ENCODE data around the gene OPRD1. TPM values are rescaled to one million over a fixed set of nuclear protein-coding genes. Genes with fewer than 3 reads are reported as not detected.
A peak's percentile ranks its signal among the peaks of the same experiment; 100 is the strongest.

The OPRD1 gene
- total RNA-seq, 1 donor from 2014 or later: 0.34 TPM

DNA sequence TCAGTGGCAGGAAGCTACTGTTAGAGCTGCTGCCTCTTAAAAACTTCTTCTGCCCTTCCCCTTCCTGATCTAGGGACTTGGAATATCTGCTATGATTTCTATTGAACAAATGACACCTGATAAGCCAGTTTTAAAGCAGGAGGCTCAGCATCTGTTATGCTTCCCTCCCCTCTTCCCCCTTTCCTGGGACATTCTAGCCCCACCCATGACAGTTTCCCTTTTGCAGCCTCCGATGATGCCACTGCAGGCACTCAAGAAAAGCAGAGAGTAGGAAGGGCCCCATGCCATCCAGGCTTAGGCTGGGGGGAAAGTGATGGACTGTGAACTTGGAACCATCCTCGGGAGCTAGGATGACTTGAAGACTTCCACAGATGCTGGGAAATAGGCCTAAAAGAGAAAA is 87.3 kb downstream of the OPRD1 start:
- Mint-ChIP-seq H3K27ac (peak overlapping the region; percentile 17), H3K27me3 (ENCODE audit: low read depth) (no peaks in the 10 kb centered on the region), H3K9me3 (peaks cover 4% of the 10 kb centered on the region), H3K4me3 (no peak overlapping the region), H3K36me3 (peaks cover 3% of the 10 kb centered on the region), H3K4me1 (peaks cover 14% of the 10 kb centered on the region)
- no peak for DNase-seq (ENCODE audit: low spot score in 2 of 2, unreplicated experiment in 2 of 2)
- TF ChIP-seq, protein P1, sequence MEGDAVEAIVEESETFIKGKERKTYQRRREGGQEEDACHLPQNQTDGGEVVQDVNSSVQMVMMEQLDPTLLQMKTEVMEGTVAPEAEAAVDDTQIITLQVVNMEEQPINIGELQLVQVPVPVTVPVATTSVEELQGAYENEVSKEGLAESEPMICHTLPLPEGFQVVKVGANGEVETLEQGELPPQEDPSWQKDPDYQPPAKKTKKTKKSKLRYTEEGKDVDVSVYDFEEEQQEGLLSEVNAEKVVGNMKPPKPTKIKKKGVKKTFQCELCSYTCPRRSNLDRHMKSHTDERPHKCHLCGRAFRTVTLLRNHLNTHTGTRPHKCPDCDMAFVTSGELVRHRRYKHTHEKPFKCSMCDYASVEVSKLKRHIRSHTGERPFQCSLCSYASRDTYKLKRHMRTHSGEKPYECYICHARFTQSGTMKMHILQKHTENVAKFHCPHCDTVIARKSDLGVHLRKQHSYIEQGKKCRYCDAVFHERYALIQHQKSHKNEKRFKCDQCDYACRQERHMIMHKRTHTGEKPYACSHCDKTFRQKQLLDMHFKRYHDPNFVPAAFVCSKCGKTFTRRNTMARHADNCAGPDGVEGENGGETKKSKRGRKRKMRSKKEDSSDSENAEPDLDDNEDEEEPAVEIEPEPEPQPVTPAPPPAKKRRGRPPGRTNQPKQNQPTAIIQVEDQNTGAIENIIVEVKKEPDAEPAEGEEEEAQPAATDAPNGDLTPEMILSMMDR (IDR thresholded peaks at IDR 0.05; ENCODE audit: unreplicated experiment): no peak

DNA sequence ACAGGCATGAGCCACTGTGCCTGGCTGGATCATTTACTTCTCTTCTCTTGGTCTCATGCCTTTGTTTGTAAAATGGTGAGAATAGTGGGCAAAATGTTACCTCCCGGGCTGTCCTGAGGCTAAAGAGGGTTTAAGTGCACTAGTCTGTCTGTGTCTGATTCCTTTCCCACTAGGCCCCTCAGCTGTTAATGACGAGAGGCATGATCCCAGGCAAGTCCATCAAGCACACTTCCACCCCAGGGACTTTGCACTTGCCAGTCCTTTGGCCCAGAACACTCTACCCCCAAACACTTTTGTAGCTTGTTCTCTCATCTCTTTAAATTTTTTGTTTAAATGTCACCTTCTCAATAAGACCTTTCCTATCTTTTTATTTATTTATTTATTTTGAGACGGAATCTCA is 88.6 kb downstream of the OPRD1 start:
- Mint-ChIP-seq H3K9me3 (peaks cover 4% of the 10 kb centered on the region), H3K4me3 (no peak overlapping the region), H3K27me3 (ENCODE audit: low read depth) (no peaks in the 10 kb centered on the region), H3K36me3 (peaks cover 3% of the 10 kb centered on the region), H3K4me1 (peaks cover 14% of the 10 kb centered on the region), H3K27ac (no peak overlapping the region)
- TF ChIP-seq, protein P1 (IDR thresholded peaks at IDR 0.05; ENCODE audit: unreplicated experiment): no peak
- DNase-seq (ENCODE audit: low spot score in 2 of 2, unreplicated experiment in 2 of 2): no peak

DNA sequence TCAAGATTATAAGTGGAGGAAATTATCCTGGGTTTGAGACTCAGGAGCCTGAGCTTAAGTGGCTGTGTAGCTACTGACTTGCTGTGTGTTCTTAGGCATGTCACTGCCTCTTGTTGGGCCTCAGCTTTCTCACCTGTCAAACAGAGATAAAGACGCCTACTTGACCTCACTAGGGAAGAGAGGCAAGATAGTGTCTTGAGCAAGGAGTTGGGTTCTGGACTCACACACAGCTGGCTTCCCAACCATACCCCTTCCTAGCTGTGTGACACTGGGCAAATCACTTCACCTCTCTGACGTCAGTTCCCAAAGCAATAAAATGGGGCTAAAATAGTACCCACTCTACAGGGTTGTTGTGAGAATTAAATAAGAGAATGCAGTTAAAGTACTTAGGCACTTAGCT is 90.8 kb downstream of the OPRD1 start:
- peaks cover 8% of the 10 kb centered on the region for H3K4me1 Mint-ChIP-seq
- DNase-seq (ENCODE audit: low spot score in 2 of 2, unreplicated experiment in 2 of 2): no peak
- TF ChIP-seq, protein P1 (IDR thresholded peaks at IDR 0.05; ENCODE audit: unreplicated experiment): no peak
- H3K4me3 Mint-ChIP-seq: no peak overlapping the region
- no peak overlapping the region for H3K27ac Mint-ChIP-seq
- no peaks in the 10 kb centered on the region for H3K27me3 Mint-ChIP-seq (ENCODE audit: low read depth)
- H3K36me3 Mint-ChIP-seq: peaks cover 3% of the 10 kb centered on the region
- H3K9me3 Mint-ChIP-seq: peaks cover 4% of the 10 kb centered on the region

DNA sequence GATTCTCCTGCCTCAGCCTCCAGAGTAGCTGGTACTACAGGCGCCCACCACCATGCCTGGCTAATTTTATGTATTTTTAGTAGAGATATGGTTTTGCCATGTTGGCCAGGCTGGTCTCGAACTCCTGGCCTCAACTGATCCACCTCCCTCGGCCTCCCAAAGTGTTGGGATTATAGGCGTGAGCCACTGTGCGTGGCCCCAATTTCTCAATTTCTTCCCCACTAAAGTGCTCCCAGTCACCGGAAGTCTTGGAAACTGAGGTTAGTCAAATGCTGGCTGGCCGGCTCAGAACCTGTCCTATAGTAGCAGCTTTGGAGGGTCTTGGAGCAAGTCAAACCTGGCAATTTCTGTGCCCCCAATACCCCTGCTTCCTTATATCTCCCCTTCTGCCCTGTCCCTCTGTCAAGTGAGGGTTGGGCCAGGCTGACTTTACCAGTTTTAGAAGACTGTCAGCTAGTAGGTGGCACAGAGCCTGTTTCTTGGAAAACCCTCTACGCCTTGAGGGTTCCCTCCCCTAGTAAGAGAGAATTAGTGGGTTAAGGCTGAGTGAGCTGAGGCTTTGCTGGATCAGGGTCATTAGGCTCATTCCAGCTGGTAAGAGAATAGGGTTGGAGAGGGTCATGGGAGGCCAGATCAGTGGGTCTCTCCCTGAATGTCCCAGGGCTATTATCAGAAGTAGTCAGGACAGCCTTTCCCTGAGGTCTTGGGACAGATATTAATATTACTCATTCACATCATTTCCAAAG is 94.1 kb downstream of the OPRD1 start:
- TF ChIP-seq, protein P1 (IDR thresholded peaks at IDR 0.05; ENCODE audit: unreplicated experiment): no peak
- Mint-ChIP-seq H3K36me3 (peaks cover 3% of the 10 kb centered on the region), H3K27ac (no peak overlapping the region), H3K4me1 (no peaks in the 10 kb centered on the region), H3K9me3 (peaks cover 4% of the 10 kb centered on the region), H3K4me3 (no peak overlapping the region), H3K27me3 (ENCODE audit: low read depth) (no peaks in the 10 kb centered on the region)
- no peak for DNase-seq (ENCODE audit: low spot score in 2 of 2, unreplicated experiment in 2 of 2)

DNA sequence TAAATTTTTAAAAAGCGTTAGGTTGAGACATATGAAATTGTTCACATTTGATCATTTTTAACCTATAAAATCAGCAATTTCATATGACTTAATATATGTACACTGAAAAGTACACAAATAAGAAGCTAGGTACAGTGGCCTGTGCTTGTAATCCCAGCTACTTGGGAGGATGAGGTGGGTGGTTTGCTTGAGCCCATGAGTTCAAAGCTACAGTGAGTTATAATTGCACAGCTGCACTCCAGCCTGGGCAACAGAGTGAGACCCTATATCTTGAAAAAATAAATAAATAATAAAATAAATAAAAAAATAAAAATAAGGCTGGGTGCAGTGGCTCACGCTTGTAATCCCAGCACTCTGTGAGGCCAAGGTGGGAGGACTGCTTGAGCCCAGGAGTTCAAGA is 97.2 kb downstream of the OPRD1 start:
- DNase-seq (ENCODE audit: low spot score in 2 of 2, unreplicated experiment in 2 of 2): no peak
- Mint-ChIP-seq H3K27me3 (ENCODE audit: low read depth) (no peaks in the 10 kb centered on the region), H3K27ac (no peak overlapping the region), H3K9me3 (no peaks in the 10 kb centered on the region), H3K4me3 (no peak overlapping the region), H3K4me1 (peaks cover 7% of the 10 kb centered on the region), H3K36me3 (no peaks in the 10 kb centered on the region)
- TF ChIP-seq, protein P1 (IDR thresholded peaks at IDR 0.05; ENCODE audit: unreplicated experiment): no peak

Data from mesothelial cell of epicardium (in vitro differentiated cells).